ENCODE data around the gene ARHGAP23. TPM values are rescaled to one million over a fixed set of nuclear protein-coding genes. Genes with fewer than 3 reads are reported as not detected.

The ARHGAP23 gene
- total RNA-seq, 1 experiment from 2014 or later, result 19.0 TPM

GRCh38 chr17:38440614-38441397, 12.5 kb downstream of the ARHGAP23 start:
- H3K27ac ChIP-seq (ENCODE audit: low read depth, low read length, poor library complexity, severe bottlenecking), result no peak overlapping the region
- H3K4me3 ChIP-seq (ENCODE audit: low read depth, low read length, poor library complexity, severe bottlenecking), result no peak overlapping the region
- intact Hi-C loops (cut with micrococcal nuclease; ENCODE audit: unreplicated experiment), result no loop called here
- H3K36me3 ChIP-seq (ENCODE audit: insufficient read depth, low read length, poor library complexity, severe bottlenecking), result no peaks in the 10 kb centered on the region
- POLR2A ChIA-PET (ENCODE audit: low non-redundant PET), result no interaction called here
- H3K4me1 ChIP-seq (ENCODE audit: insufficient read depth, low read length, poor library complexity, severe bottlenecking), result no peaks in the 10 kb centered on the region
- CTCF ChIA-PET, result interaction anchor here (0.8 kb wide), 1 partner anchor 24 kb away, joined by 4 read pairs; no protein-coding TSS in a partner anchor
- no peak for TF ChIP-seq EZH2 (IDR thresholded peaks at IDR 0.05; ENCODE audit: borderline replicate concordance, low read depth, low read length, poor library complexity, severe bottlenecking)
- TF ChIP-seq CTCF (conservative IDR thresholded peaks at IDR 0.05; ENCODE audit: low read depth, low read length), result no peak
- no peaks in the 10 kb centered on the region for H3K27me3 ChIP-seq (replicated peaks; ENCODE audit: insufficient read depth, low read depth, low read length, poor library complexity)
- DNase-seq (ENCODE audit: low spot score), result no peak
- H3K9me3 ChIP-seq (ENCODE audit: low read depth, low read length, poor library complexity, severe bottlenecking), result no peaks in the 10 kb centered on the region
- no TSS peak for BruUV-seq (replicated peaks)

GRCh38 chr17:38441429-38442061, 13.3 kb downstream of the ARHGAP23 start:
- Histone ChIP-seq H3K36me3 (ENCODE audit: insufficient read depth, low read length, poor library complexity, severe bottlenecking) (no peaks in the 10 kb centered on the region), H3K27ac (ENCODE audit: low read depth, low read length, poor library complexity, severe bottlenecking) (no peak overlapping the region), H3K4me1 (ENCODE audit: insufficient read depth, low read length, poor library complexity, severe bottlenecking) (no peaks in the 10 kb centered on the region), H3K27me3 (replicated peaks; ENCODE audit: insufficient read depth, low read depth, low read length, poor library complexity) (no peaks in the 10 kb centered on the region), H3K9me3 (ENCODE audit: low read depth, low read length, poor library complexity, severe bottlenecking) (no peaks in the 10 kb centered on the region), H3K4me3 (ENCODE audit: low read depth, low read length, poor library complexity, severe bottlenecking) (no peak overlapping the region)
- BruUV-seq (replicated peaks), result no TSS peak
- DNase-seq (ENCODE audit: low spot score), result no peak
- intact Hi-C loops (cut with micrococcal nuclease; ENCODE audit: unreplicated experiment), result no loop called here
- POLR2A ChIA-PET (ENCODE audit: low non-redundant PET), result no interaction called here
- CTCF ChIA-PET, result no interaction called here
- TF ChIP-seq EZH2 (IDR thresholded peaks at IDR 0.05; ENCODE audit: borderline replicate concordance, low read depth, low read length, poor library complexity, severe bottlenecking), result no peak
- no peak for TF ChIP-seq CTCF (conservative IDR thresholded peaks at IDR 0.05; ENCODE audit: low read depth, low read length)

- Histone ChIP-seq H3K4me1 (ENCODE audit: insufficient read depth, low read length, poor library complexity, severe bottlenecking) (no peaks in the 10 kb centered on the region), H3K9me3 (ENCODE audit: low read depth, low read length, poor library complexity, severe bottlenecking) (no peaks in the 10 kb centered on the region), H3K27ac (ENCODE audit: low read depth, low read length, poor library complexity, severe bottlenecking) (no peak overlapping the region), H3K4me3 (ENCODE audit: low read depth, low read length, poor library complexity, severe bottlenecking) (no peak overlapping the region), H3K27me3 (replicated peaks; ENCODE audit: insufficient read depth, low read depth, low read length, poor library complexity) (no peaks in the 10 kb centered on the region), H3K36me3 (ENCODE audit: insufficient read depth, low read length, poor library complexity, severe bottlenecking) (no peaks in the 10 kb centered on the region)
- ChIA-PET POLR2A (ENCODE audit: low non-redundant PET) (no interaction called here), CTCF (no interaction called here)
- intact Hi-C loops (cut with micrococcal nuclease; ENCODE audit: unreplicated experiment), result no loop called here
- TF ChIP-seq CTCF (conservative IDR thresholded peaks at IDR 0.05; ENCODE audit: low read depth, low read length), result no peak
- no peak for TF ChIP-seq EZH2 (IDR thresholded peaks at IDR 0.05; ENCODE audit: borderline replicate concordance, low read depth, low read length, poor library complexity, severe bottlenecking)
- DNase-seq (ENCODE audit: low spot score), result no peak
- no TSS peak for BruUV-seq (replicated peaks)
Measured at GRCh38 chr17:38442548-38442947, 14.3 kb downstream of the ARHGAP23 start.

Measured in A673 (cell line).